Ovary (tissue), 3 donors: ENCODE data around the gene SPINK13.

Experiments used
- EP300 ChIP-seq: sonication (generic); formaldehyde crosslinking; IDR thresholded peaks from one replicate; pipeline ENCODE4 v1.6.1; 2017; ENCODE audit warnings: antibody characterized with exemption
- POLR2A ChIP-seq: fragments of 450-650 bp; IDR thresholded peaks from one replicate; pipeline ENCODE4 v1.6.1; 2017; ENCODE audit warnings: antibody characterized with exemption, mild to moderate bottlenecking, moderate library complexity
- TF ChIP-seq, protein P1 (sequence below), 3 donors: fragments of 450-650 bp in 2 of 3; fragments of 200-600 bp in 1 of 3; IDR thresholded peaks; one replicate each; pipeline versions ENCODE4 v1.5.1 to v1.8.0; 2016 to 2022; ENCODE audit warnings: antibody characterized with exemption in 3 of 3, mild to moderate bottlenecking in 1 of 3
- donor health status: DM: no; HTN: no; CAD: no.

DNA sequence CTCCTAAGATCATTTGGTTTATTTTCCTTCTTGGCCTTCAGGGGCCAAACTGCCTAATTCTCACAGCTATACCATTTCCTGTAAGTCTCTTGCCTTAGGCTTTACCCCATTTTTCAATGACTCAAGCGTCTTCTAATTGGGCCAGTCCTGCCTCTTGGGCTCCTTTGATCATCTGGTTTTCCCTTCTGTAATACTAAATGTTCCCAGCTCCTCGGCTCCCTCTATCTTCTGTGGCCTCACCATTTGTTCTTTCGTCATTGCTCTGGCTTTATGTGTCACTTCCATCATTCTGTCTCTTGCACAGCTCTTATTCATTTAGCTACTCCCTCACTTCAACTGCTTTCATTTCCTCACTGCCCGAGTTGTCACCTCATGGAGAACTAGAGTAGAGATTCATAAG, 29.1 kb downstream of the SPINK13 start:
- TF ChIP-seq, protein P1, sequence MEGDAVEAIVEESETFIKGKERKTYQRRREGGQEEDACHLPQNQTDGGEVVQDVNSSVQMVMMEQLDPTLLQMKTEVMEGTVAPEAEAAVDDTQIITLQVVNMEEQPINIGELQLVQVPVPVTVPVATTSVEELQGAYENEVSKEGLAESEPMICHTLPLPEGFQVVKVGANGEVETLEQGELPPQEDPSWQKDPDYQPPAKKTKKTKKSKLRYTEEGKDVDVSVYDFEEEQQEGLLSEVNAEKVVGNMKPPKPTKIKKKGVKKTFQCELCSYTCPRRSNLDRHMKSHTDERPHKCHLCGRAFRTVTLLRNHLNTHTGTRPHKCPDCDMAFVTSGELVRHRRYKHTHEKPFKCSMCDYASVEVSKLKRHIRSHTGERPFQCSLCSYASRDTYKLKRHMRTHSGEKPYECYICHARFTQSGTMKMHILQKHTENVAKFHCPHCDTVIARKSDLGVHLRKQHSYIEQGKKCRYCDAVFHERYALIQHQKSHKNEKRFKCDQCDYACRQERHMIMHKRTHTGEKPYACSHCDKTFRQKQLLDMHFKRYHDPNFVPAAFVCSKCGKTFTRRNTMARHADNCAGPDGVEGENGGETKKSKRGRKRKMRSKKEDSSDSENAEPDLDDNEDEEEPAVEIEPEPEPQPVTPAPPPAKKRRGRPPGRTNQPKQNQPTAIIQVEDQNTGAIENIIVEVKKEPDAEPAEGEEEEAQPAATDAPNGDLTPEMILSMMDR (IDR thresholded peaks at IDR 0.05), result no peak
- TF ChIP-seq POLR2A (no peak), EP300 (no peak)
